ENCODE data around the gene NCAM2. TPM values are rescaled to one million over a fixed set of nuclear protein-coding genes. Genes with fewer than 3 reads are reported as not detected.
A peak's percentile ranks its signal among the peaks of the same experiment; 100 is the strongest.

Gene NCAM2
- total RNA-seq, 4 donors from 2014 or later = 0.96 to 1.6 TPM; not detected in 2

DNA sequence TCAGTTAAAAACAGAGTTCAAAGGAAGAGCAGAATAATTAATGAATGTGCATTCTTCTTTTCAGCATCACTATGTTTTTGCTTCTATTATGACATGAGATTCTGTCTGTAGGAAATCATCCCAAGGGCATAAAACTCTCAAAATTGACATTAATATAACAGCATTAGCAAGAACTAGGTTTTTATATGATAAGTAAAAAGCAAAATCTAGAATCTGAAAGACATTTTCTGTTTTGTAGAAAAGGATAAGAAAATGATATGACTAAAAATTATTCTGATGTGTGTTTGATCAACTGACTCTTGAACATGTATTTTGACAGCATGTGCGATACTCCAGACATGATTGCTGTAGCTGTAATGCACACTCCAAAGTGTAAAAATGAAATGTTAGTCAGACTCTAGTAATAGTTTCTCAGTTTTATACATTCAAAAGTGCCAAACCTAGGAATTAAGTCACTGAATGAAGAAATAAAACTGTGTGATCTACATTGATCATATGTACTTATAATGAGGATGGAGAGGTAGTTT is 197.3 kb downstream of the NCAM2 start:
- intact Hi-C loops (cut with DNase I; ENCODE audit: low total_unique reads) = no loop called here
- H3K4me1 ChIP-seq = peaks cover 0 to 4% (median 0%) of the 10 kb centered on the region in 4 donors

DNA sequence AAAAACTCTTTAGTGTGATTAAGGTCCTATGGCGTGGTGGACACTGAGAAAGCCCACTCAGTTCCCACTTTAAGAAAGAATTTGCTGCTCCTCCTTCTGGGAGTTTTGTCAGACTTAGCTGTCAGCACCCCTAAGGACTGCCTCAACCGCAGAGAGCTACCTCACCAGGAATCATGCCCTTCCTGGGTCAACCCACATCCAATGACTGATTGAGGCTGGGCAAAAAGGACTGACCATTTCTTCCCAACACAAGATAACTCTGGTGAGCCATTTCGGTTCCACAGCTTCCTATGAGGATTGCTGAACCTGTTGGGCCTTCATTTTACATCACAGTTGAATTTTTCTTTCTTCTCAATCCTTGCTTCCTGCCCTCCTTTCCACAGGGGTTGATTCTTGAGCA is 197.9 kb downstream of the NCAM2 start:
- intact Hi-C loops (cut with DNase I; ENCODE audit: low total_unique reads) = no loop called here
- H3K36me3 ChIP-seq = no peaks in the 10 kb centered on the region
- no peak overlapping the region for H3K4me3 ChIP-seq
- H3K27me3 ChIP-seq = no peaks in the 10 kb centered on the region
- DNase-seq = no peak
- peaks cover 0 to 4% (median under 1%) of the 10 kb centered on the region in 4 donors for H3K4me1 ChIP-seq
- H3K9me3 ChIP-seq = no peaks in the 10 kb centered on the region
- TF ChIP-seq POLR2A (IDR thresholded peaks at IDR 0.05) (no peak), POLR2AphosphoS5 (IDR thresholded peaks at IDR 0.05) (no peak), EP300 (IDR thresholded peaks at IDR 0.05; ENCODE audit: low read depth) (no peak)
- TF ChIP-seq, protein P1, sequence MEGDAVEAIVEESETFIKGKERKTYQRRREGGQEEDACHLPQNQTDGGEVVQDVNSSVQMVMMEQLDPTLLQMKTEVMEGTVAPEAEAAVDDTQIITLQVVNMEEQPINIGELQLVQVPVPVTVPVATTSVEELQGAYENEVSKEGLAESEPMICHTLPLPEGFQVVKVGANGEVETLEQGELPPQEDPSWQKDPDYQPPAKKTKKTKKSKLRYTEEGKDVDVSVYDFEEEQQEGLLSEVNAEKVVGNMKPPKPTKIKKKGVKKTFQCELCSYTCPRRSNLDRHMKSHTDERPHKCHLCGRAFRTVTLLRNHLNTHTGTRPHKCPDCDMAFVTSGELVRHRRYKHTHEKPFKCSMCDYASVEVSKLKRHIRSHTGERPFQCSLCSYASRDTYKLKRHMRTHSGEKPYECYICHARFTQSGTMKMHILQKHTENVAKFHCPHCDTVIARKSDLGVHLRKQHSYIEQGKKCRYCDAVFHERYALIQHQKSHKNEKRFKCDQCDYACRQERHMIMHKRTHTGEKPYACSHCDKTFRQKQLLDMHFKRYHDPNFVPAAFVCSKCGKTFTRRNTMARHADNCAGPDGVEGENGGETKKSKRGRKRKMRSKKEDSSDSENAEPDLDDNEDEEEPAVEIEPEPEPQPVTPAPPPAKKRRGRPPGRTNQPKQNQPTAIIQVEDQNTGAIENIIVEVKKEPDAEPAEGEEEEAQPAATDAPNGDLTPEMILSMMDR (IDR thresholded peaks at IDR 0.05) = no peak
- 50 to 68% methylated on average over 3 of the region's 3 CpGs for WGBS, 2 donors (ENCODE audit: low coverage in 1 of 2)
- no peak overlapping the region for H3K27ac ChIP-seq
- in situ Hi-C loops (cut with MboI; ENCODE audit: low pct_ligation_motif_present in 1 of 4, low pct_unique_long_range_greater_than_20kb in 1 of 4, low sequenced_read_pairs in 3 of 4) = no loop called here

More for the DNA sequence above, 197.3 kb downstream of the NCAM2 start:
- in situ Hi-C loops (cut with MboI; ENCODE audit: low pct_ligation_motif_present in 1 of 4, low pct_unique_long_range_greater_than_20kb in 1 of 4, low sequenced_read_pairs in 3 of 4) = no loop called here
- H3K27me3 ChIP-seq = no peaks in the 10 kb centered on the region
- DNase-seq = no peak
- H3K36me3 ChIP-seq = no peaks in the 10 kb centered on the region
- H3K9me3 ChIP-seq = no peaks in the 10 kb centered on the region
- TF ChIP-seq EP300 (IDR thresholded peaks at IDR 0.05; ENCODE audit: low read depth) (no peak), POLR2AphosphoS5 (IDR thresholded peaks at IDR 0.05) (no peak), POLR2A (IDR thresholded peaks at IDR 0.05) (no peak)
- TF ChIP-seq, protein P1 (IDR thresholded peaks at IDR 0.05) = no peak
- 67 to 77% methylated on average over 1 of the region's 1 CpG for WGBS, 2 donors (ENCODE audit: low coverage in 1 of 2)
- no peak overlapping the region for H3K4me3 ChIP-seq
- no peak overlapping the region for H3K27ac ChIP-seq

DNA sequence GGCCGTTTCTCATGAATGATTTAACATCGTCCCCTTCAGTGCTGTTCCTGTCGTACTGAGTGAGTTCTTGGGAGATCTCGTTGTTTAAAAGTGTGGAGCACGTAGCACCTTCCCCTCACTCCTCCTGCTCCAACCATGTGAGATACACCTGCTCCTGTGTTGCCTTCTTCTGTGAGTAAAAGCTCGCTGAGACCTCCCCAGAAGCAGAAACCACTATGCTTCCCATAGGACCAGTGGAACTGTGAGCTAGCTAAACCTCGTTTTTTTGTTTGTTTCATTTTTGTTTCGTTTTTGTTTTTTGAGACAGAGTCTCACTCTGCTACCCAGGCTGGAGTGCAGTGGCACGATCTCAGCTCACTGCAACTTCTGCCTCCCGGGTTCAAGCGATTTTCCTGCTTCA is 198.6 kb downstream of the NCAM2 start:
- Histone ChIP-seq H3K4me3 (no peak overlapping the region), H3K9me3 (no peaks in the 10 kb centered on the region), H3K27ac (no peak overlapping the region), H3K36me3 (no peaks in the 10 kb centered on the region), H3K4me1 (peaks cover 0 to 8% (median 2%) of the 10 kb centered on the region in 4 donors), H3K27me3 (no peaks in the 10 kb centered on the region)
- no peak for TF ChIP-seq POLR2A (IDR thresholded peaks at IDR 0.05)
- TF ChIP-seq, protein P1 (IDR thresholded peaks at IDR 0.05) = no peak
- no peak for TF ChIP-seq POLR2AphosphoS5 (IDR thresholded peaks at IDR 0.05)
- no peak for TF ChIP-seq EP300 (IDR thresholded peaks at IDR 0.05; ENCODE audit: low read depth)
- DNase-seq = no peak
- intact Hi-C loops (cut with DNase I; ENCODE audit: low total_unique reads) = no loop called here
- in situ Hi-C loops (cut with MboI; ENCODE audit: low pct_ligation_motif_present in 1 of 4, low pct_unique_long_range_greater_than_20kb in 1 of 4, low sequenced_read_pairs in 3 of 4) = no loop called here
- WGBS, 2 donors (ENCODE audit: low coverage in 1 of 2) = 59 to 79% methylated on average over 9 to 11 of the region's 11 CpGs

DNA sequence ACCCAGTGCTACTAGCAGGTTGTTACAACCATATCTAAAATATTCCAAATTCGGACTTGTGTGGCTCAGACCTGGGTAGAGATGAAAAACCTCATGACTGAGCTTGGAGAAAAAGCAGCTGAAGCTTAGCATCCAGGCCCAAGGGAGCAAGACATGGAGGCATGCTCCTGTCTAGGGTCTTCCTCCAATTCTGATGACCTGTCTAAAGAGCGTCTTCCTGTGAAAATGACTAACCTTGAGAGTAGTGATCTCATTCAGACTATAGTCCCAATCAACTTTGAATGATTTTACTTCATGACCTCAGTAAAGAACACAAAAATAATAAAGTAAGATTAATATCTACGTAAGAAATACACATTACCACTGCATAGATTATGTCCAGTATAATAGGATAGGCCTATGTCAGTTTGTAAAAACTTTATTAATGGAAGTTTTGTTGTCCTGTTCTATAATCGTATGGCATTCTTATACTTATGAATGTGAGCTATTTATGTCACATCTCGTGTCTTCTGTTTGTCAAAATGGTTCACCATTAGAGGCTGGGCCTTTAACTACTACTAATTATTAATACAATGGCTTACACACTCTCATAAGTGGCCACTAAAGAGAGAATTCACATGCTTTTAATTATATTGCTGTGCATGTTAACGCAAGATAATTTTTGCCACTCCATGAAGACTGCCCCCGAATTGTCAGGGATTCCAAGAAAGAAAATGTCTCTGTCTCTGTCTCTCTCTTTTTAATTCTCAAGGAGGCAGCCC is 201.3 kb downstream of the NCAM2 start:
- Histone ChIP-seq H3K36me3 (no peaks in the 10 kb centered on the region), H3K27me3 (no peaks in the 10 kb centered on the region), H3K9me3 (no peaks in the 10 kb centered on the region), H3K4me3 (no peak overlapping the region), H3K4me1 (peaks cover 0 to 8% (median 2%) of the 10 kb centered on the region in 4 donors), H3K27ac (peak overlapping the region; percentile 57 to 77 (median 72))
- DNase-seq = no peak
- intact Hi-C loops (cut with DNase I; ENCODE audit: low total_unique reads) = no loop called here
- WGBS, 2 donors (ENCODE audit: low coverage in 1 of 2) = 71 to 74% methylated on average over 7 of the region's 7 CpGs
- in situ Hi-C loops (cut with MboI; ENCODE audit: low pct_ligation_motif_present in 1 of 4, low pct_unique_long_range_greater_than_20kb in 1 of 4, low sequenced_read_pairs in 3 of 4) = no loop called here
- TF ChIP-seq POLR2A (IDR thresholded peaks at IDR 0.05) (no peak), EP300 (IDR thresholded peaks at IDR 0.05; ENCODE audit: low read depth) (no peak), POLR2AphosphoS5 (IDR thresholded peaks at IDR 0.05) (no peak)
- TF ChIP-seq, protein P1 (IDR thresholded peaks at IDR 0.05) = no peak
